ENCODE results near the gene ZNF570. TPM values are rescaled to one million over a fixed set of nuclear protein-coding genes. Genes with fewer than 3 reads are reported as not detected.

The ZNF570 gene
- total and polyA plus RNA-seq, 9 of the 15 experiments (the other 6 are each of a cell fraction or from before 2014, with no cell fraction given): 0.09 to 0.95 (median 0.38) TPM

GRCh38 chr19:37537391-37537947 lies 68.3 kb downstream of the ZNF570 start (continued):
- TF ChIP-seq ZBTB26 (CRISPR knock-in tag; IDR thresholded peaks at IDR 0.05) (no peak), CBFB (CRISPR knock-in tag; IDR thresholded peaks at IDR 0.05) (no peak), KLF16 (IDR thresholded peaks at IDR 0.05) (no peak)

Other genes with a start within 250 kb of the ZNF570 start
- 0.18 and 0.82 TPM in 2 replicates for gene ZNF527, start 98.3 kb upstream of the ZNF570 start, total RNA-seq (2014; rRNA removed)
- gene ZNF527, start 98.3 kb upstream of the ZNF570 start, total RNA-seq (2014; rRNA removed; fragmentation: Illumina TruSeq; extraction: Trizol): 0.80 and 1.4 TPM in 2 replicates
- 0.60 and 1.0 TPM in 2 replicates for gene ZNF527, start 98.3 kb upstream of the ZNF570 start, total RNA-seq (2015; rRNA removed; fragmentation: Illumina TruSeq; extraction: Trizol)
- gene ZNF527, start 98.3 kb upstream of the ZNF570 start, total RNA-seq (2021): 0.60 and 0.84 TPM in 2 replicates
- 0.09 and 0.91 TPM in 2 replicates for gene ZNF527, start 98.3 kb upstream of the ZNF570 start, polyA plus RNA-seq (2011; rRNA removed)
- 0.73 and 1.2 TPM in 2 replicates for gene ZNF527, start 98.3 kb upstream of the ZNF570 start, polyA plus RNA-seq (2014; fragmentation: Illumina TruSeq; extraction: Trizol)
- under 1 TPM; 0.69 to 0.86 TPM for gene ZNF527, start 98.3 kb upstream of the ZNF570 start, polyA plus RNA-seq (2014; fragmentation: Nextera tagmentation; extraction: Ambion mirVana)
- gene ZNF527, start 98.3 kb upstream of the ZNF570 start, polyA plus RNA-seq (2014; rRNA removed): 0.53 and 0.76 TPM in 2 replicates
- 5.1 and 5.6 TPM in 2 replicates for gene ZNF569, start 1.9 kb upstream of the ZNF570 start, total RNA-seq (2014; rRNA removed)
- gene ZNF569, start 1.9 kb upstream of the ZNF570 start, total RNA-seq (2014; rRNA removed; fragmentation: Illumina TruSeq; extraction: Trizol): 4.9 and 5.7 TPM in 2 replicates
- 5.4 and 5.7 TPM in 2 replicates for gene ZNF569, start 1.9 kb upstream of the ZNF570 start, total RNA-seq (2015; rRNA removed; fragmentation: Illumina TruSeq; extraction: Trizol)
- 4.1 and 4.9 TPM in 2 replicates for gene ZNF569, start 1.9 kb upstream of the ZNF570 start, total RNA-seq (2021)
- 0.93 and 2.8 TPM in 2 replicates for gene ZNF569, start 1.9 kb upstream of the ZNF570 start, polyA plus RNA-seq (2011; rRNA removed)
- 3.0 and 4.5 TPM in 2 replicates for gene ZNF569, start 1.9 kb upstream of the ZNF570 start, polyA plus RNA-seq (2014; fragmentation: Illumina TruSeq; extraction: Trizol)
- 1 to 10 TPM; 2.1 to 3.9 TPM for gene ZNF569, start 1.9 kb upstream of the ZNF570 start, polyA plus RNA-seq (2014; fragmentation: Nextera tagmentation; extraction: Ambion mirVana)
- gene ZNF569, start 1.9 kb upstream of the ZNF570 start, polyA plus RNA-seq (2014; rRNA removed): 2.8 and 3.1 TPM in 2 replicates
- gene ZNF793, start 37.6 kb downstream of the ZNF570 start, total RNA-seq (2014; rRNA removed): 0.04 TPM in 1 of 2 replicates, not detected in the other
- gene ZNF793, start 37.6 kb downstream of the ZNF570 start, total RNA-seq (2014; rRNA removed; fragmentation: Illumina TruSeq; extraction: Trizol): not detected in 2 replicates
- gene ZNF793, start 37.6 kb downstream of the ZNF570 start, total RNA-seq (2015; rRNA removed; fragmentation: Illumina TruSeq; extraction: Trizol): 0.08 TPM in 1 of 2 replicates, not detected in the other
- 0.02 TPM in 1 of 2 replicates, not detected in the other for gene ZNF793, start 37.6 kb downstream of the ZNF570 start, total RNA-seq (2021)
- not detected in 2 replicates for gene ZNF793, start 37.6 kb downstream of the ZNF570 start, polyA plus RNA-seq (2011; rRNA removed)
- gene ZNF793, start 37.6 kb downstream of the ZNF570 start, polyA plus RNA-seq (2014; fragmentation: Illumina TruSeq; extraction: Trizol): 0.04 TPM in 1 of 2 replicates, not detected in the other
- gene ZNF793, start 37.6 kb downstream of the ZNF570 start, polyA plus RNA-seq (2014; fragmentation: Nextera tagmentation; extraction: Ambion mirVana): under 1 TPM in 1 of 2 experiments, not detected in 1; 0.03 TPM
- gene ZNF793, start 37.6 kb downstream of the ZNF570 start, polyA plus RNA-seq (2014; rRNA removed): not detected in 2 replicates
- 0.49 and 0.82 TPM in 2 replicates for gene ZNF571, start 125.4 kb downstream of the ZNF570 start, total RNA-seq (2014; rRNA removed)
- 2.2 and 2.3 TPM in 2 replicates for gene ZNF571, start 125.4 kb downstream of the ZNF570 start, total RNA-seq (2014; rRNA removed; fragmentation: Illumina TruSeq; extraction: Trizol)
- gene ZNF571, start 125.4 kb downstream of the ZNF570 start, total RNA-seq (2015; rRNA removed; fragmentation: Illumina TruSeq; extraction: Trizol): 1.5 and 2.0 TPM in 2 replicates
- 1.3 and 1.8 TPM in 2 replicates for gene ZNF571, start 125.4 kb downstream of the ZNF570 start, total RNA-seq (2021)
- gene ZNF571, start 125.4 kb downstream of the ZNF570 start, polyA plus RNA-seq (2011; rRNA removed): 0.79 and 3.9 TPM in 2 replicates
- 1.3 and 1.6 TPM in 2 replicates for gene ZNF571, start 125.4 kb downstream of the ZNF570 start, polyA plus RNA-seq (2014; fragmentation: Illumina TruSeq; extraction: Trizol)
- 1 to 10 TPM; 2.1 to 3.1 TPM for gene ZNF571, start 125.4 kb downstream of the ZNF570 start, polyA plus RNA-seq (2014; fragmentation: Nextera tagmentation; extraction: Ambion mirVana)
- gene ZNF571, start 125.4 kb downstream of the ZNF570 start, polyA plus RNA-seq (2014; rRNA removed): 1.0 and 1.7 TPM in 2 replicates
- 0.73 TPM in 1 of 2 replicates, not detected in the other for gene ZNF540, start 125.5 kb downstream of the ZNF570 start, total RNA-seq (2014; rRNA removed)
- gene ZNF540, start 125.5 kb downstream of the ZNF570 start, total RNA-seq (2014; rRNA removed; fragmentation: Illumina TruSeq; extraction: Trizol): 0.33 and 0.64 TPM in 2 replicates
- 0.19 and 0.36 TPM in 2 replicates for gene ZNF540, start 125.5 kb downstream of the ZNF570 start, total RNA-seq (2015; rRNA removed; fragmentation: Illumina TruSeq; extraction: Trizol)
- 0.38 and 0.44 TPM in 2 replicates for gene ZNF540, start 125.5 kb downstream of the ZNF570 start, total RNA-seq (2021)
- 0.11 and 0.95 TPM in 2 replicates for gene ZNF540, start 125.5 kb downstream of the ZNF570 start, polyA plus RNA-seq (2011; rRNA removed)
- gene ZNF540, start 125.5 kb downstream of the ZNF570 start, polyA plus RNA-seq (2014; fragmentation: Illumina TruSeq; extraction: Trizol): 0.36 and 0.95 TPM in 2 replicates
- under 1 TPM; 0.20 to 0.56 TPM for gene ZNF540, start 125.5 kb downstream of the ZNF570 start, polyA plus RNA-seq (2014; fragmentation: Nextera tagmentation; extraction: Ambion mirVana)
- gene ZNF540, start 125.5 kb downstream of the ZNF570 start, polyA plus RNA-seq (2014; rRNA removed): 0.32 and 0.67 TPM in 2 replicates
- 5.6 and 8.1 TPM in 2 replicates for gene ZFP30, start 186.1 kb downstream of the ZNF570 start, total RNA-seq (2014; rRNA removed)
- 8.7 and 10.0 TPM in 2 replicates for gene ZFP30, start 186.1 kb downstream of the ZNF570 start, total RNA-seq (2014; rRNA removed; fragmentation: Illumina TruSeq; extraction: Trizol)
- 10.6 and 11.3 TPM in 2 replicates for gene ZFP30, start 186.1 kb downstream of the ZNF570 start, total RNA-seq (2015; rRNA removed; fragmentation: Illumina TruSeq; extraction: Trizol)
- 6.4 and 7.2 TPM in 2 replicates for gene ZFP30, start 186.1 kb downstream of the ZNF570 start, total RNA-seq (2021)
- 1.2 and 4.9 TPM in 2 replicates for gene ZFP30, start 186.1 kb downstream of the ZNF570 start, polyA plus RNA-seq (2011; rRNA removed)
- gene ZFP30, start 186.1 kb downstream of the ZNF570 start, polyA plus RNA-seq (2014; fragmentation: Illumina TruSeq; extraction: Trizol): 3.8 and 4.2 TPM in 2 replicates
- 1 to 10 TPM; 1.1 TPM for gene ZFP30, start 186.1 kb downstream of the ZNF570 start, polyA plus RNA-seq (2014; fragmentation: Nextera tagmentation; extraction: Ambion mirVana)
- 2.8 and 3.5 TPM in 2 replicates for gene ZFP30, start 186.1 kb downstream of the ZNF570 start, polyA plus RNA-seq (2014; rRNA removed)